ENCODE measurements around the gene ZNF579.

ZNF579 gene

DNA sequence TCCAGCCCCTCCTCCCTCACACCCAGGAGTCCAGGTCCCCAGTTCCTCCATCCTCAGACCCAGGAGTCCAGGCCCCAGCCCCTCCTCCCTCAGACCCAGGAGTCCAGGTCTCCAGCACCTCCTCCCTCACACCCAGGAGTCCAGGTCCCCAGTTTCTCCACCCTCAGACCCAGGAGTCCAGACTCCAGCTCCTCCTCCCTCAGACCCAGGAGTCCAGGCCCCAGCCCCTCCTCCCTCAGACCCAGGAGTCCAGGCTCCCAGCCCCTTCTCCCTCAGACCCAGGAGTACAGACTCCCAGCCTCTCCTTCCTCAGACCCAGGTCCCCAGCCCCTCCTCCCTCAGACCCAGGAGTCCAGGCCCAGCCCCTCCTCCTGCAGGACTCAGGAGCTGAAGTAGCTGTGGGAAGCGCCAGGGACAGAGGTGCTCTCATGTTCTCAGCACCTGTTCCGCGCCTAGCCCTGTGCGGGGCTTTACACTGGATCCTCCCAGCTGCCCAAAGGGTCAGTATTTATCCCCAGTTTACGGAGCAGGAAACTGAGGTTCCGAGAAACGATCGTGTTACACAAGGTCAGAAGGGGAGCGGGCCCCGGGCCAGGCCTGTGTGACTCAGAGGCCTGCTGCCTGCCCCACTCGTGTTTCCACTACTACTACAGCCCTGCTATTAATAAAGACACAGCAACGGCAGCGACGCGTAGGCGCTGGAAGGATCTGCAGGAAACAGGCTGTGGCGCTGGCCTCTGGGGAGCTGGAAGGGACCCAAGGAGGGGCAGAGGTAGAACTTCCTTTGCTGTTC is 33.6 kb downstream of the ZNF579 start:
- Histone ChIP-seq H3K27ac (ENCODE audit: low read depth, low read length) (no peak overlapping the region), H3K4me1 (ENCODE audit: control insufficient read depth, insufficient read depth, low read length) (no peaks in the 10 kb centered on the region), H3K4me3 (ENCODE audit: low read length) (no peak overlapping the region), H3K27me3 (ENCODE audit: control insufficient read depth, insufficient read depth, low read length) (peaks cover 6% of the 10 kb centered on the region), H3K36me3 (ENCODE audit: control insufficient read depth, insufficient read depth, low read length) (no peaks in the 10 kb centered on the region), H3K9ac (ENCODE audit: low read length) (no peak overlapping the region)

DNA sequence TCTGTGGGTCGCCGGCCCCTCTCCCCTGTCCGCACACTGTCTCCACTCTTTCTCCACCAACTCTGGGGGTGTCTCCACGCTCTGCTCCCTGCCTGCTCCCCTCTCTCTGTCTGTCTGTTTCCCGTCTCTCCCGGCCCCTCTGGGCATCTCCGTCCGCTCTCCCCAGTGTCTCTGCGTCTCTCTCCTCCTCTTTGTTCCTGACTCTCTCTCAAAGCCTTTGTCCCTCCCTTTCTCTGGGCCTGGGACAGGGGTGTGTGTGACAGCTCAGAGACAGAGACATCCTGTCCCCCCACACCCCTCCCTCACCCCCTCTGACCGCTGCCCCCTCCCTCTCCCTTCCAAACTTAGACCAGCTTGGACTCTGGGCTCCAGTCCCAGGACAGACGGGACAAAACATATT is 34.6 kb downstream of the ZNF579 start:
- Histone ChIP-seq H3K36me3 (ENCODE audit: control insufficient read depth, insufficient read depth, low read length) (no peaks in the 10 kb centered on the region), H3K9ac (ENCODE audit: low read length) (no peak overlapping the region), H3K4me1 (ENCODE audit: control insufficient read depth, insufficient read depth, low read length) (no peaks in the 10 kb centered on the region), H3K27me3 (ENCODE audit: control insufficient read depth, insufficient read depth, low read length) (peaks cover 6% of the 10 kb centered on the region), H3K4me3 (ENCODE audit: low read length) (no peak overlapping the region), H3K27ac (ENCODE audit: low read depth, low read length) (no peak overlapping the region)

DNA sequence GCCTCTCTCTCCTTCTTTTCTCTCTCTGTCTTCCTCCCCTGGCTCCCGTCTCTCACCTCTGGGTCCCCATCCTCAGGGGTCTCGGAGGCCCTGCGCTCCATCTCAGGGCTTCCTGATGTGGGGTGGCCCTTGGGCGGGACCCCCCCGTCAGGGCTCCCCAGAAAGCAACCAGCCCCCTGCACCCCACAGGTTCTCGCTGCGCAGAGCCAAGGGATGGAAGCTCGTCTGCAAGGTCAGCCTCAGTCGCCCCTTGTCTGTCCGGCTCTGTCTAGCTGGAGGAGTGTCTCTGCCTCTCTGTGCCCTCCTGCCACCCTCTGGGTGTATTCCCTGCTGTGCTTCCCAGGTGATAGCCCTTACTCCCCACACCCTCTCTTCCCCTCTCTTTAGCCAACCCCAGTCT is 35.2 kb downstream of the ZNF579 start, which contains the start of gene SBK3:
TSS of gene SBK3 (minus strand) at position 101 of the 400 bp plus-strand sequence. CDS start at position 101, 0 bp downstream.
- Histone ChIP-seq H3K4me1 (ENCODE audit: control insufficient read depth, insufficient read depth, low read length) (no peaks in the 10 kb centered on the region), H3K27ac (ENCODE audit: low read depth, low read length) (no peak within 1 kb of the TSS), H3K4me3 (ENCODE audit: low read length) (no peak within 1 kb of the TSS), H3K36me3 (ENCODE audit: control insufficient read depth, insufficient read depth, low read length) (no peaks in the 10 kb centered on the region), H3K27me3 (ENCODE audit: control insufficient read depth, insufficient read depth, low read length) (peaks cover 6% of the 10 kb centered on the region), H3K9ac (ENCODE audit: low read length) (no peak within 1 kb of the TSS)

DNA sequence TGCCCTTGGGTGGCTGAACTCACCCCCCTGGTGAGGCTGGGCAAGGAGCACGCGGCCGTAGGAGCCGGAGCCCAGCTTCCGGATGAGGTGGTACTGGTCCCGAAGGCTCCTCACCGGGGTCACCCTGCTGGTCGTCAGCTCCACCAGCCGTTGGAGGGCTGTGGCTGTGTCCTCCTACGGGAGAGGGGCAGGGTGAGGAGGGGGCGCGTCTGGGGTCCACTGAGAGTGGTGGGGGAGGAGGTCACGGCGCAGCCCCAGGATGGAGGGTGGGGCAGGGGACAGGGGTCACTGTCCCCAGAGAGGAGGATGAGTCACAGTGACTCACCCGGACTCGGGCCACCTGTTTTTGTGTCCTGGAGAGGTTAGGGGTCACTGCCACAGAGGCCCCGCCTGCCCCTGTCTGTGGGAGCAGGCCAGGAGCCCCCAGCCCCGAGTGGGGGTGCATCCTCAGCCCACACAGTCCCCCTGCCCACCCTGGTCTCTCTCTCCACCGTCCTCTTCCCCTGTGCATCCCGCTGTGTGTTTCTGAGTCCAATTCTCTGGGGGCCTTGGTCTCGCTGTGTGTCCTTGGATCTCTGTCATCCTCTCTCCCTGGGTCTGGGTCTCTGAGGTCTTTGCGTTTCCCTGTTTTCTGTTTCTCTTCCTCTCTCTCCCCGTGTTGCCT is 35.7 kb downstream of the ZNF579 start:
- peaks cover 6% of the 10 kb centered on the region for H3K27me3 ChIP-seq (ENCODE audit: control insufficient read depth, insufficient read depth, low read length)
- H3K4me3 ChIP-seq (ENCODE audit: low read length) = no peak overlapping the region
- no peaks in the 10 kb centered on the region for H3K36me3 ChIP-seq (ENCODE audit: control insufficient read depth, insufficient read depth, low read length)
- no peak overlapping the region for H3K9ac ChIP-seq (ENCODE audit: low read length)
- no peak overlapping the region for H3K27ac ChIP-seq (ENCODE audit: low read depth, low read length)
- H3K4me1 ChIP-seq (ENCODE audit: control insufficient read depth, insufficient read depth, low read length) = no peaks in the 10 kb centered on the region

DNA sequence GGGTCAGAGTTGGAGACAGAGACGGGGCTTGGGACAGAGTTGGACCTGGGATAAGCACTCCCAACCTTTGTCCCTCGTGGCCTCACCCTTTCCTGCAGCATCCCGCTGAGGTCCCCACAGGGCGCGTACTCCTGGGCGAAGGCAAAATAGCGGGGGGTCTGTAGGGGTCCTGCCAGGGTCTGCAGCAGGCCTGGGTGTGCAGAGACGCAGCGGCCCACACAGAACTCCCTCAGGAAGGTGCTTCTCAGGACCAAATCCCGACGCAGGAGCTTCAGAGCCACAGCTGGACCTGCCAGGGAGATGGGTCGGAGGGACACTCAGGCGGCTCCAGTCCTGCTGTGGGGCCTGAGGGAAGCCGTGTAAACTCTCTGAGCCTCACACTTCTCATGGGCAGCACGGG is 36.6 kb downstream of the ZNF579 start:
- Histone ChIP-seq H3K36me3 (ENCODE audit: control insufficient read depth, insufficient read depth, low read length) (no peaks in the 10 kb centered on the region), H3K4me1 (ENCODE audit: control insufficient read depth, insufficient read depth, low read length) (no peaks in the 10 kb centered on the region), H3K4me3 (ENCODE audit: low read length) (no peak overlapping the region), H3K27me3 (ENCODE audit: control insufficient read depth, insufficient read depth, low read length) (peaks cover 6% of the 10 kb centered on the region), H3K27ac (ENCODE audit: low read depth, low read length) (no peak overlapping the region), H3K9ac (ENCODE audit: low read length) (no peak overlapping the region)

DNA sequence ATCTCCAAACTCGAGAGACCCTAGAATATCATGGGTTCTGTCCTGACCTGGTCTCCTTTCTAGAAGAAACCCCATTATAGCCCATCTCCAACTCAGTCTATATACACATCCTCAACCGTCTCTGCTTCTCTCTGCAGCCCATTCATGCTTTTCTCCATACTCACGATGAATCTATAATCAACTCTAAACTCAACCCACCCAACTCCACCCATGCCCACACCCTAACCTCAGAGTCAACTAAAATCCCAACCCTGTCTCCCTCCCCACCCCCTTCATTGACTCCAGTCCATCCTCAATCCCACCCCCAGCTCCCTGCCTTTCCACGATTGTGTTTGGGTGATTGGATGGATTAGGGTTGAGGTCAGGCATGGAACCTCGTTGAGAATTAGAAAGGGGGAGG is 37.1 kb downstream of the ZNF579 start:
- no peak overlapping the region for H3K27ac ChIP-seq (ENCODE audit: low read depth, low read length)
- H3K9ac ChIP-seq (ENCODE audit: low read length) = no peak overlapping the region
- H3K4me3 ChIP-seq (ENCODE audit: low read length) = no peak overlapping the region
- no peaks in the 10 kb centered on the region for H3K4me1 ChIP-seq (ENCODE audit: control insufficient read depth, insufficient read depth, low read length)
- H3K36me3 ChIP-seq (ENCODE audit: control insufficient read depth, insufficient read depth, low read length) = no peaks in the 10 kb centered on the region
- H3K27me3 ChIP-seq (ENCODE audit: control insufficient read depth, insufficient read depth, low read length) = peaks cover 6% of the 10 kb centered on the region

DNA sequence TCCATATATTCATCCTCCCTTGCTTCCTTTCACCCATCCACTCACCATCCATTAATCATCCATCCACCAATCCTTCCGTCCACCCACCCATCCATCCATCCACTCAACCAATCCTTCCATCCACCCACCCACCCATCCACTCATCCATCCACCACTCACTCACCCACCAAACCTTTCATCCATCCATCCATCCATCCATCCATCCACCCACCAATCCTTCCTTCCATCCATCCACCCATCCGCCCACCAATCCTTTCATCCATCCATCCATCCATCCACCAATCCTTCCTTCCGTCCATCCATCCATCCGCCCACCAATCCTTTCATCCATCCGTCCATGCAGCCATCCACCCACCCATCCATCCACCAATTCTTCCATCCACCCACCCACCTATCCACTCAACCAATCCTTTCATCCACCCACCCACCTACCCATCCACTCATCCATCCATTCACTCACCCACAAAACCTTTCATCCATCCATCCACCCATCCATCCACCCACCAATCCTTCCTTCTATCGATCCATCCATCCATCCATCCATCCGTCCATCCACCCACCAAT is 38.3 kb downstream of the ZNF579 start:
- Histone ChIP-seq H3K4me1 (ENCODE audit: control insufficient read depth, insufficient read depth, low read length) (no peaks in the 10 kb centered on the region), H3K27ac (ENCODE audit: low read depth, low read length) (no peak overlapping the region)

DNA sequence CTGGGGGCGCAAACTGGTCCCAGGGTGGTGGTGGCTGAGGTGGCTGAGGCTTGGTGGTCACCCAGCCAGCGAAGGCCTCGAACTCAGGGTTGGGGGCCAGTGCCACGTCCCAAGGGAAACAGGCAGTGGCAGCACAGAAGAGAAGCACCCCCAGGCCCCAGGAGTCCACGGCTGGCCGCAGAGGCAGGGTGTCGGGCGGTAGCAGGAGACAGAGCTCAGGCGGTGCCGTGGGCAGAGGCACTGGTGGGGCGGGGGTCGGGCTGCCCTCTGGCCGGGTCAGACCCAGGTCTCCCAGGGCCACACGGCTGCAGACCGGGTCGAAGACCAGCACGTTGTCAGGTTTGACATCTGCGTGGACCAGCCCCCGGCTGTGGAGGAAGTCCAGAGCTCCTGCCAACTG is 39.6 kb downstream of the ZNF579 start:
- H3K4me3 ChIP-seq (ENCODE audit: low read length) = no peak overlapping the region
- no peaks in the 10 kb centered on the region for H3K4me1 ChIP-seq (ENCODE audit: control insufficient read depth, insufficient read depth, low read length)
- no peaks in the 10 kb centered on the region for H3K36me3 ChIP-seq (ENCODE audit: control insufficient read depth, insufficient read depth, low read length)
- peaks cover 6% of the 10 kb centered on the region for H3K27me3 ChIP-seq (ENCODE audit: control insufficient read depth, insufficient read depth, low read length)
- H3K27ac ChIP-seq (ENCODE audit: low read depth, low read length) = no peak overlapping the region
- H3K9ac ChIP-seq (ENCODE audit: low read length) = no peak overlapping the region

More for the DNA sequence above, 38.3 kb downstream of the ZNF579 start:
- no peak overlapping the region for H3K4me3 ChIP-seq (ENCODE audit: low read length)
- H3K9ac ChIP-seq (ENCODE audit: low read length) = no peak overlapping the region
- peaks cover 6% of the 10 kb centered on the region for H3K27me3 ChIP-seq (ENCODE audit: control insufficient read depth, insufficient read depth, low read length)
- no peaks in the 10 kb centered on the region for H3K36me3 ChIP-seq (ENCODE audit: control insufficient read depth, insufficient read depth, low read length)

DNA sequence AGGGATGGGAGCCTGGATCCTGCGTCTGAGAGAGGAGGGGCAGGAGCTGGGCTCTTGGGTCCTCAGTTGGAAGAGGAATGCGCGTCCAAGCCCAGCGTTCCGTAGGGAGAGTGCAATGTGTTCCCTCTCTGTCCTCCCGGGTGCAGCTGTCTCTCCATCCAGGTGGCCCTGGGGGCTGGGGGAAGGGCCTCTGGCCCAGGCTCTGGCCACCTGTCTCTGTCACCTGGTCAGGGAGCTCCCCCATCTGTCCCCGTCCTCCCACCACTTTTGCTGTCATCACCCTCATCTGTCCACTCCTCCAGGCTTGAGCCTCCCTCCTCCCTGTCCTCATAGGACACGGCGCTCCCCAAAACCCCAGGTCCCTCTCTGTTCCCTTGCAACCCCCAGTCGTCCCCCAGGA is 40.0 kb downstream of the ZNF579 start:
- Histone ChIP-seq H3K27ac (ENCODE audit: low read depth, low read length) (no peak overlapping the region), H3K4me3 (ENCODE audit: low read length) (no peak overlapping the region), H3K4me1 (ENCODE audit: control insufficient read depth, insufficient read depth, low read length) (no peaks in the 10 kb centered on the region), H3K9ac (ENCODE audit: low read length) (no peak overlapping the region), H3K36me3 (ENCODE audit: control insufficient read depth, insufficient read depth, low read length) (no peaks in the 10 kb centered on the region), H3K27me3 (ENCODE audit: control insufficient read depth, insufficient read depth, low read length) (peaks cover 6% of the 10 kb centered on the region)

DNA sequence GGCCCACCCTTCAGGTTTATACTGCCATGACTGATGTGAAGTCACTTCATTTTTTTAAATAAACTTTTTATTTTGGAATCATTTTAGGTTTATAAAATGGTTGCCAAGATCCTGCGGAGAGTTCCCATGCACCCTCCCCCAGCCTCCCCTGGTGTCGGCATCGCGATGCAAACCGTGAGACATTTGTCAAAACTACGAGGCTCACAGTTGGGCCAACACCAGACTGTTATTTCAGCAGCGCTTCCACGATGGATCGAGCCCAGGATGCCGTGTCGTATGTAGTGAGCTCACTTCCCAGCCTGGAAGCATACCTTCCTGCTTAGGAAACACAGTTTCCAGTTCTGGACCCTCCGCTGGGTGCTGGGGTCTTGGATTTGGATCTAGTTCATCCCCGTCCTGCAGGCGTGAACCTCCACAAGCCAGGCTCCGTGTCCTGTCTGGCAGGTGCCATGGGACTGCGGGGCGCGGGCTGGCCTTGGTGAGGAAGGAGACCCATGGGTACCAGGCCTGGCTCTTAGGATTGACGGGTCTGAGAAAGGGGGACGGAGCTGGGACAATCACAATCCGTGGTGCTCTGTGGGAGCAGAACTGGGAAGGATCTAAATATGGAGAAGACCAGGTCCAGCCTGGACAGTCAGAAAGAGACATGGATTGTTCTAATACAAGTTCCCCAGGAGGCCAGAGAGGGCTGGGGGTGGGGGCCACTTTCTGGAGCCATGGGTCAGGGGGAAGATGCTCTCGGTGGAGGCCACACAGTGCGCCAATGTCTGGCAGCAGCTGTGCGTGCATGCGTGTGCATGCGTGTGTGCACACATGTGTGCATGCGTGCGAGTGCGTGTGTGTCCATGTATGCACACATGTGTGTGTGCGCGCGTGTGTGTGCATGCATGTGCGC is 41.3 kb downstream of the ZNF579 start:
- Histone ChIP-seq H3K27me3 (ENCODE audit: control insufficient read depth, insufficient read depth, low read length) (no peaks in the 10 kb centered on the region), H3K27ac (ENCODE audit: low read depth, low read length) (no peak overlapping the region), H3K4me3 (ENCODE audit: low read length) (no peak overlapping the region), H3K4me1 (ENCODE audit: control insufficient read depth, insufficient read depth, low read length) (no peaks in the 10 kb centered on the region), H3K9ac (ENCODE audit: low read length) (no peak overlapping the region), H3K36me3 (ENCODE audit: control insufficient read depth, insufficient read depth, low read length) (no peaks in the 10 kb centered on the region)

DNA sequence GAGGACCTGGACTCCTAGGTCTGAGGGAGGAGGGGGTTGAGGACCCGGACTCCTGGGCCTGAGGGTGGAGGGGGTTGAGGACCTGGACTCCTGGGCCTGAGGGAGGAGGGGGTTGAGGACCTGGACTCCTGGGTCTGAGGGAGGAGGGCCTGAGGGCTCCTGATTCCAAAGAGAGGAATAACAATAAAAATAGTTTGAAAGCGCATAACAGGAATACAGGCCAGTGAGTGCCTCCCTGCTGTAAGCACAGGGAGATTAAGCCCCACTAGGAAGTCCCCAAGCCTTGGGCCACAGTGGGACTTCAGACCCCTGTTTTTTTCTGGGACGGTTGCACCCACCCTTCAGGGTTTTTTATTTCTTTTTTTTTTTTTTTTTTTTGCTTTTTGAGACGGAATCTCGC is 42.5 kb downstream of the ZNF579 start:
- H3K4me1 ChIP-seq (ENCODE audit: control insufficient read depth, insufficient read depth, low read length) = no peaks in the 10 kb centered on the region
- no peak overlapping the region for H3K27ac ChIP-seq (ENCODE audit: low read depth, low read length)
- H3K9ac ChIP-seq (ENCODE audit: low read length) = no peak overlapping the region
- H3K4me3 ChIP-seq (ENCODE audit: low read length) = no peak overlapping the region
- H3K36me3 ChIP-seq (ENCODE audit: control insufficient read depth, insufficient read depth, low read length) = no peaks in the 10 kb centered on the region
- no peaks in the 10 kb centered on the region for H3K27me3 ChIP-seq (ENCODE audit: control insufficient read depth, insufficient read depth, low read length)

DNA sequence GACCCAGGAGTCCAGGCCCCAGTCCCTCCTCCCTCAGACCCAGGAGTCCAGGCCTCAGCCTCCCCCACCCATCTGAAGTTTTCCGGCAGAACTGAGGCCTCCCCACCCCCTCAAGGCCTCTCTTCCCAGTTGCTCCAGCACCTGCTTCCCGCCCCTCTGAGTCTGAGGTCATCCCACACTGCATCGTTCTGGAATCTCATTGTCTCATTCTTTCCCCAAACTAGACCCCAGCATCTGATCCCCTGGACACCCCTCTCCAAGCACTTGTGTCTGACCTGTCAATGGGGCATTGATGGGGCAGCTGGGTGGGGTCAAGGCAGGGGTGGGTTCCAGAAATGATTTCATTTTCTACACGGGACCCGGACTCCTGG is 42.9 kb downstream of the ZNF579 start:
- H3K27ac ChIP-seq (ENCODE audit: low read depth, low read length) = no peak overlapping the region
- no peak overlapping the region for H3K4me3 ChIP-seq (ENCODE audit: low read length)
- no peaks in the 10 kb centered on the region for H3K27me3 ChIP-seq (ENCODE audit: control insufficient read depth, insufficient read depth, low read length)
- H3K36me3 ChIP-seq (ENCODE audit: control insufficient read depth, insufficient read depth, low read length) = no peaks in the 10 kb centered on the region
- H3K4me1 ChIP-seq (ENCODE audit: control insufficient read depth, insufficient read depth, low read length) = no peaks in the 10 kb centered on the region
- no peak overlapping the region for H3K9ac ChIP-seq (ENCODE audit: low read length)
